ENCODE measurements around the gene PAPOLA. TPM values are rescaled to one million over a fixed set of nuclear protein-coding genes. Genes with fewer than 3 reads are reported as not detected.

PAPOLA gene
- total RNA-seq, 2 experiments from 2014 or later: 99.3 to 197 TPM

DNA sequence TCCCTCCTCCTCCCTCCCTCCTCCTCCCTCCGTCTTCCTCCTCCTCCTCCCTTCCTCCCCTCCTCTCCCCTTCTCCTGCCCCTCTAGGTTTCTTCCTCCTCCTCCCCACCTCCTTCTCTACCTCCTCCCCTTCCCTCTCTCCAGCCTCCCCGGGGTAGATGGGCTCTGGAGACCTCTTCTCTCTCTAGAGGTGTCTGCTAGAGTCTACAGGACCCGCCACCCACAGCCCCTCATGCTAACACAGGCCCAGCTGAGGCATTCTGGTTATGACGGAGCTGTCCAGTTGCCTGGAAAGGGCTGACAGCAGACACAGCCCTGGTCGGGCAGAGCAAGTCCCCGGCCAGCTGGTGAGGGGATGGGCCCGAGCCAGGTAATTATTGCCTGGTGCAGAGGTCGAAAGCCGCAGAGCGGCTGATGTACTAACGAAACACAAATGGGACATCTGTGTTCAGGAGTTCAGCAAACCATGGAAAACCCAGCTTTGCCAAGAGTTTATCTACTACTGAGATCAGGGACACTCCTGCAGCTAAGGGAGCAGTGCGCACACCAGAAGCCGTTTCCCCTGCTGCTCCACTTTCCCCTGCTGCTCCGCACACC lies 96.2 kb downstream of the PAPOLA start:
- Histone ChIP-seq H2AFZ (ENCODE audit: low read length) (no peak overlapping the region), H3K36me3 (ENCODE audit: insufficient read depth, low read length) (no peaks in the 10 kb centered on the region), H3K9me3 (ENCODE audit: low read length) (no peaks in the 10 kb centered on the region), H3K27ac (ENCODE audit: low read depth, low read length, poor library complexity, severe bottlenecking) (no peak overlapping the region), H3K4me3 (ENCODE audit: low read depth, low read length, poor library complexity, severe bottlenecking) (no peak overlapping the region), H3K9me2 (ENCODE audit: insufficient read depth, low read length) (no peaks in the 10 kb centered on the region), H4K20me1 (ENCODE audit: insufficient read depth, low read length) (no peaks in the 10 kb centered on the region), H3K4me2 (ENCODE audit: low read length) (no peak overlapping the region), H3K4me1 (ENCODE audit: insufficient read depth, low read length, poor library complexity, severe bottlenecking) (no peaks in the 10 kb centered on the region), H3K79me2 (ENCODE audit: insufficient read depth, low read depth, low read length) (no peaks in the 10 kb centered on the region)
- ChIA-PET CTCF (ENCODE audit: unreplicated experiment) (no interaction called here), POLR2A (no interaction called here)
- no TSS peak for BruUV-seq (replicated peaks)
- TF ChIP-seq EZH2phosphoT487 (IDR thresholded peaks at IDR 0.05; ENCODE audit: borderline replicate concordance, low read depth, low read length) (no peak), CTCF (conservative IDR thresholded peaks at IDR 0.05; ENCODE audit: low read length) (no peak)
- intact Hi-C loops (cut with micrococcal nuclease; ENCODE audit: unreplicated experiment): no loop called here
- no peak for DNase-seq (ENCODE audit: low spot score)

- Histone ChIP-seq H3K36me3 (ENCODE audit: insufficient read depth, low read length) (no peaks in the 10 kb centered on the region), H3K4me3 (ENCODE audit: low read depth, low read length, poor library complexity, severe bottlenecking) (no peak overlapping the region), H3K79me2 (ENCODE audit: insufficient read depth, low read depth, low read length) (no peaks in the 10 kb centered on the region), H3K4me2 (ENCODE audit: low read length) (no peak overlapping the region), H4K20me1 (ENCODE audit: insufficient read depth, low read length) (no peaks in the 10 kb centered on the region), H2AFZ (ENCODE audit: low read length) (no peak overlapping the region), H3K27ac (ENCODE audit: low read depth, low read length, poor library complexity, severe bottlenecking) (no peak overlapping the region), H3K4me1 (ENCODE audit: insufficient read depth, low read length, poor library complexity, severe bottlenecking) (no peaks in the 10 kb centered on the region), H3K9me2 (ENCODE audit: insufficient read depth, low read length) (no peaks in the 10 kb centered on the region), H3K9me3 (ENCODE audit: low read length) (no peaks in the 10 kb centered on the region)
- no peak for DNase-seq (ENCODE audit: low spot score)
- TF ChIP-seq CTCF (conservative IDR thresholded peaks at IDR 0.05; ENCODE audit: low read length) (no peak), EZH2phosphoT487 (IDR thresholded peaks at IDR 0.05; ENCODE audit: borderline replicate concordance, low read depth, low read length) (no peak)
- intact Hi-C loops (cut with micrococcal nuclease; ENCODE audit: unreplicated experiment): no loop called here
- no TSS peak for BruUV-seq (replicated peaks)
- CTCF ChIA-PET (ENCODE audit: unreplicated experiment): no interaction called here
- POLR2A ChIA-PET: no interaction called here
These were observed 96.9 kb downstream of the PAPOLA start for GRCh38 chr14:96599076-96599475.

GRCh38 chr14:96602186-96602585 lies 100.0 kb downstream of the PAPOLA start:
- Histone ChIP-seq H3K9me3 (ENCODE audit: low read length) (no peaks in the 10 kb centered on the region), H3K27ac (ENCODE audit: low read depth, low read length, poor library complexity, severe bottlenecking) (no peak overlapping the region), H2AFZ (ENCODE audit: low read length) (no peak overlapping the region), H3K4me3 (ENCODE audit: low read depth, low read length, poor library complexity, severe bottlenecking) (no peak overlapping the region), H4K20me1 (ENCODE audit: insufficient read depth, low read length) (no peaks in the 10 kb centered on the region), H3K4me1 (ENCODE audit: insufficient read depth, low read length, poor library complexity, severe bottlenecking) (no peaks in the 10 kb centered on the region), H3K36me3 (ENCODE audit: insufficient read depth, low read length) (no peaks in the 10 kb centered on the region), H3K79me2 (ENCODE audit: insufficient read depth, low read depth, low read length) (no peaks in the 10 kb centered on the region), H3K4me2 (ENCODE audit: low read length) (no peak overlapping the region), H3K9me2 (ENCODE audit: insufficient read depth, low read length) (no peaks in the 10 kb centered on the region)
- POLR2A ChIA-PET: no interaction called here
- CTCF ChIA-PET (ENCODE audit: unreplicated experiment): no interaction called here
- DNase-seq (ENCODE audit: low spot score): no peak
- TF ChIP-seq CTCF (conservative IDR thresholded peaks at IDR 0.05; ENCODE audit: low read length) (no peak), EZH2phosphoT487 (IDR thresholded peaks at IDR 0.05; ENCODE audit: borderline replicate concordance, low read depth, low read length) (no peak)
- no TSS peak for BruUV-seq (replicated peaks)
- intact Hi-C loops (cut with micrococcal nuclease; ENCODE audit: unreplicated experiment): no loop called here
